Neutrophil (primary cell): Measurements from ENCODE around the gene GRP.

Experiments used
- H3K27ac ChIP-seq: fragments of 200-600 bp; sonication (generic); 2 replicates; pipeline ENCODE4 v1.5.1; 2016; ENCODE audit warnings: mild to moderate bottlenecking, moderate library complexity
- H3K27me3 ChIP-seq: fragments of 200-600 bp; sonication (generic); 2 replicates; pipeline ENCODE4 v1.6.0; 2016; ENCODE audit warnings: mild to moderate bottlenecking
- H3K36me3 ChIP-seq: fragments of 200-600 bp; sonication (generic); 2 replicates; pipeline ENCODE4 v1.5.1; 2017
- H3K4me1 ChIP-seq, 2 experiments: fragments of 200-600 bp in 1 of 2; sonication (generic) in 1 of 2; 1 replicate in 1 of 2; 2 replicates in 1 of 2; pipeline versions ENCODE4 v1.5.1 to v1.6.1; 2013 to 2016; ENCODE audit warnings: low read depth in 1 of 2, low read length in 1 of 2, mild to moderate bottlenecking in 1 of 2, moderate library complexity in 1 of 2; ENCODE audit not compliant: control insufficient read depth in 1 of 2, insufficient read depth in 1 of 2
- H3K4me3 ChIP-seq, 2 experiments: fragments of 200-600 bp in 1 of 2; sonication (generic) in 1 of 2; 1 replicate in 1 of 2; 2 replicates in 1 of 2; pipeline ENCODE4 v1.5.1; 2013 to 2016; ENCODE audit warnings: low read depth in 1 of 2, low read length in 1 of 2, mild to moderate bottlenecking in 1 of 2, moderate library complexity in 1 of 2
- H3K9me3 ChIP-seq: fragments of 200-600 bp; sonication (generic); 2 replicates; pipeline ENCODE4 v1.5.1; 2016
- CTCF ChIP-seq: fragments of 200-600 bp; sonication (generic); IDR thresholded peaks from 2 replicates; pipeline ENCODE4 v1.5.1; 2016; ENCODE audit warnings: antibody characterized with exemption

Gene GRP

GRCh38 chr18:59218018-59218417, 1.9 kb upstream of the GRP start:
- no peaks in the 10 kb centered on the region for H3K4me1 ChIP-seq
- no peak for TF ChIP-seq CTCF
- no peaks in the 10 kb centered on the region for H3K9me3 ChIP-seq
- no peaks in the 10 kb centered on the region for H3K36me3 ChIP-seq
- H3K27ac ChIP-seq, result no peak overlapping the region
- H3K27me3 ChIP-seq, result peaks cover 84% of the 10 kb centered on the region
- H3K4me3 ChIP-seq, result no peak overlapping the region

GRCh38 chr18:59220164-59220783, 316 bp downstream of the GRP start:
- no peak for TF ChIP-seq CTCF
- H3K27me3 ChIP-seq, result peaks cover 93% of the 10 kb centered on the region
- no peaks in the 10 kb centered on the region for H3K9me3 ChIP-seq

GRCh38 chr18:59220784-59221765, 1.1 kb downstream of the GRP start:
- no peak overlapping the region for H3K4me3 ChIP-seq
- no peak for TF ChIP-seq CTCF
- H3K27me3 ChIP-seq, result peaks cover 90% of the 10 kb centered on the region

More at GRCh38 chr18:59220164-59220783, 316 bp downstream of the GRP start:
- Histone ChIP-seq H3K4me1 (no peaks in the 10 kb centered on the region), H3K27ac (no peak overlapping the region), H3K36me3 (no peaks in the 10 kb centered on the region), H3K4me3 (no peak overlapping the region)

GRCh38 chr18:59222341-59222740, 2.4 kb downstream of the GRP start:
- Histone ChIP-seq H3K27me3 (peaks cover 81% of the 10 kb centered on the region), H3K9me3 (no peaks in the 10 kb centered on the region), H3K36me3 (no peaks in the 10 kb centered on the region), H3K4me3 (no peak overlapping the region), H3K4me1 (no peaks in the 10 kb centered on the region), H3K27ac (no peak overlapping the region)
- TF ChIP-seq CTCF, result no peak

More at GRCh38 chr18:59220784-59221765, 1.1 kb downstream of the GRP start:
- Histone ChIP-seq H3K9me3 (no peaks in the 10 kb centered on the region), H3K27ac (no peak overlapping the region), H3K4me1 (no peaks in the 10 kb centered on the region), H3K36me3 (no peaks in the 10 kb centered on the region)

GRCh38 chr18:59228351-59228750, 8.4 kb downstream of the GRP start:
- no peaks in the 10 kb centered on the region for H3K9me3 ChIP-seq
- no peak overlapping the region for H3K4me3 ChIP-seq
- H3K27ac ChIP-seq, result no peak overlapping the region
- peaks cover 42% of the 10 kb centered on the region for H3K27me3 ChIP-seq
- TF ChIP-seq CTCF, result no peak
- H3K36me3 ChIP-seq, result no peaks in the 10 kb centered on the region
- H3K4me1 ChIP-seq, result no peaks in the 10 kb centered on the region
